Loucy (cell line): ENCODE results near the gene UBR1.

Experiments
- H2AFZ ChIP-seq: fragments of 200-600 bp; sonication (generic); 2 replicates; pipeline ENCODE4 v1.6.0; 2016; ENCODE audit warnings: antibody characterized with exemption, mild to moderate bottlenecking, low read length, moderate library complexity
- H3F3A ChIP-seq: fragments of 200-600 bp; 2 replicates; pipeline ENCODE4 v1.6.0; 2016; ENCODE audit warnings: antibody characterized with exemption, low read depth, mild to moderate bottlenecking
- H3K27me3 ChIP-seq: fragments of 200-600 bp; sonication (generic); 2 replicates; pipeline ENCODE4 v1.6.1; 2014; ENCODE audit warnings: low read length, mild to moderate bottlenecking; ENCODE audit not compliant: insufficient read depth, poor library complexity, severe bottlenecking
- H3K36me3 ChIP-seq: fragments of 200-600 bp; sonication (generic); 2 replicates; pipeline ENCODE4 v1.6.1; 2016; ENCODE audit warnings: low read length; ENCODE audit not compliant: insufficient read depth
- H3K4me1 ChIP-seq: fragments of 200-600 bp; sonication (generic); 2 replicates; pipeline ENCODE4 v1.5.1; 2014; ENCODE audit warnings: low read length, mild to moderate bottlenecking; ENCODE audit not compliant: insufficient read depth, poor library complexity, severe bottlenecking
- H3K4me2 ChIP-seq: fragments of 200-600 bp; sonication (generic); 2 replicates; pipeline ENCODE4 v1.6.0; 2014; ENCODE audit warnings: antibody characterized with exemption, low read length, low read depth, mild to moderate bottlenecking; ENCODE audit not compliant: poor library complexity, severe bottlenecking
- H3K4me3 ChIP-seq: fragments of 200-600 bp; sonication (generic); 2 replicates; pipeline ENCODE4 v1.5.1; 2014; ENCODE audit warnings: low read length, mild to moderate bottlenecking, mixed read lengths; ENCODE audit not compliant: poor library complexity, severe bottlenecking
- H3K79me2 ChIP-seq: fragments of 200-600 bp; sonication (generic); 2 replicates; pipeline ENCODE4 v1.6.1; 2014; ENCODE audit warnings: low read length; ENCODE audit not compliant: insufficient read depth
- H3K9ac ChIP-seq: fragments of 200-600 bp; sonication (generic); 2 replicates; pipeline ENCODE4 v1.6.0; 2014; ENCODE audit warnings: mild to moderate bottlenecking, low read depth, low read length, moderate library complexity; ENCODE audit not compliant: poor library complexity, severe bottlenecking
- H3K9me2 ChIP-seq: fragments of 200-600 bp; sonication (generic); replicated peaks from 2 replicates; pipeline ENCODE4 v1.6.1; 2016; ENCODE audit warnings: low read depth, low read length, mixed read lengths
- H3K9me3 ChIP-seq: fragments of 200-600 bp; sonication (generic); 2 replicates; pipeline ENCODE4 v1.6.1; 2014; ENCODE audit warnings: mild to moderate bottlenecking, antibody characterized with exemption, low read length, low read depth; ENCODE audit not compliant: insufficient read depth
- H4K20me1 ChIP-seq: fragments of 200-600 bp; sonication (generic); 2 replicates; pipeline ENCODE4 v1.6.0; 2014; ENCODE audit warnings: antibody characterized with exemption, low read length, mild to moderate bottlenecking; ENCODE audit not compliant: insufficient read depth, poor library complexity, severe bottlenecking
- EZH2phosphoT487 ChIP-seq: fragments of 200-600 bp; IDR thresholded peaks from 2 replicates; pipeline ENCODE4 v1.6.1; 2018; ENCODE audit warnings: antibody characterized with exemption, mild to moderate bottlenecking, moderate library complexity, borderline replicate concordance
- TF ChIP-seq, protein P1 (sequence below): fragments of 200-600 bp; sonication (generic); conservative IDR thresholded peaks from 2 replicates; pipeline ENCODE4 v1.5.1; 2014; ENCODE audit warnings: mild to moderate bottlenecking, antibody characterized with exemption, low read length

Gene UBR1

DNA sequence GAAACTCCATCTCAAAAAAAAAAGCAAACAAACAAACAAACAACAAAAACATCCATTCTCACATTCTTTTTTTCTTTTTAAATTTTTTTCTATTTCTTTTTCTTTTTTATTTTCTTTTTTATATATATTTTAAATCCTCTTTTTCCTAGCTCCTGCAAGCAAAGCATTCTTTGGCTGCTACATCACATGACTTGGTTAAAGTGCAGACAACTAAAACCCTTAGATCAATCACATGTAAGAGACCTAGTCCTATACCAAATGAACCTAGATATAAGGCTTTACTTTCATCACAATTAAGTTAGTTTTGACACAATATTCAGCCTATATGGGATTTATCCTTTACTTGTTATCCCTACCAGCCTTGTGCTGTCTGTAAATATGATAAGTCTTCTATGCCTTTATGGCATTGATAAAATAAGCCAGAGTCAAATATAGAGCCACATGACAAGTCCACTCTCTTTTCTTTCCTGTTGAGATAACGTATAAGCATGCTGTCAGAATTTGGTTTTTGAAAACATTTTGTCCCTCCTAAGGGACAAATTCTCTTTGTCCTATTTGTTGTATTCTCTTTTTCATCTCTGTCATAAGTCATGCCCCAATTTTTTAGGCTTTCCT, 11.3 kb downstream of the UBR1 start:
- TF ChIP-seq, protein P1, sequence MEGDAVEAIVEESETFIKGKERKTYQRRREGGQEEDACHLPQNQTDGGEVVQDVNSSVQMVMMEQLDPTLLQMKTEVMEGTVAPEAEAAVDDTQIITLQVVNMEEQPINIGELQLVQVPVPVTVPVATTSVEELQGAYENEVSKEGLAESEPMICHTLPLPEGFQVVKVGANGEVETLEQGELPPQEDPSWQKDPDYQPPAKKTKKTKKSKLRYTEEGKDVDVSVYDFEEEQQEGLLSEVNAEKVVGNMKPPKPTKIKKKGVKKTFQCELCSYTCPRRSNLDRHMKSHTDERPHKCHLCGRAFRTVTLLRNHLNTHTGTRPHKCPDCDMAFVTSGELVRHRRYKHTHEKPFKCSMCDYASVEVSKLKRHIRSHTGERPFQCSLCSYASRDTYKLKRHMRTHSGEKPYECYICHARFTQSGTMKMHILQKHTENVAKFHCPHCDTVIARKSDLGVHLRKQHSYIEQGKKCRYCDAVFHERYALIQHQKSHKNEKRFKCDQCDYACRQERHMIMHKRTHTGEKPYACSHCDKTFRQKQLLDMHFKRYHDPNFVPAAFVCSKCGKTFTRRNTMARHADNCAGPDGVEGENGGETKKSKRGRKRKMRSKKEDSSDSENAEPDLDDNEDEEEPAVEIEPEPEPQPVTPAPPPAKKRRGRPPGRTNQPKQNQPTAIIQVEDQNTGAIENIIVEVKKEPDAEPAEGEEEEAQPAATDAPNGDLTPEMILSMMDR, result no peak
- TF ChIP-seq EZH2phosphoT487, result no peak
- Histone ChIP-seq H3K4me3 (no peak overlapping the region), H3F3A (no peaks in the 10 kb centered on the region), H3K9ac (no peak overlapping the region), H3K4me2 (no peak overlapping the region), H3K9me3 (no peaks in the 10 kb centered on the region), H3K36me3 (no peaks in the 10 kb centered on the region; the same call in 1 of the 2 replicates), H4K20me1 (peaks cover 21% of the 10 kb centered on the region), H3K9me2 (no peaks in the 10 kb centered on the region), H3K79me2 (peaks cover 89% of the 10 kb centered on the region), H3K4me1 (peaks cover 13% of the 10 kb centered on the region), H3K27me3 (no peaks in the 10 kb centered on the region), H2AFZ (no peak overlapping the region)

DNA sequence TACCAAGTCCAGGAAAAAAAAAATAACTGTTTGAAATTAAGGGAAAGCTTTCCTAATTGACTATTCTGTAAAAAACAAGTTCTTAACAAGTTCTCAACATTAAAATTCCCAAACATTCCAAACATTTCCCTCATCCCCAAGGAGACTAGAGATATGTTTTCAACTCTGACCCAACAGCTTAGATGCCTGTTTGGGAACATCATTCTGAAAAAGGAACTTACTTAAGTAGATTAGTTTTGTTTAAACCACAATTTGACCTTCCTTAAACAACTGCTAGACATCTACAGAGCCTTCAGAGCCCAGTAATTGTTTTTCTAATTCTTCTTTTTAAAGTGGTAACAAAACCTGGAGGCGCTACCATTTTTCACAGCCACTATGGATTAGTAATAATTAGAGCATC, 12.8 kb downstream of the UBR1 start:
- no peak overlapping the region for H3K9ac ChIP-seq

GRCh38 chr15:43091859-43092258, 14.0 kb downstream of the UBR1 start:
- Histone ChIP-seq H3K79me2 (peaks cover 78% of the 10 kb centered on the region), H3K36me3 (no peaks in the 10 kb centered on the region)
- TF ChIP-seq, protein P1, result no peak

More for the DNA sequence above, 12.8 kb downstream of the UBR1 start:
- Histone ChIP-seq H3F3A (no peaks in the 10 kb centered on the region), H3K4me2 (no peak overlapping the region), H3K9me2 (no peaks in the 10 kb centered on the region), H2AFZ (no peak overlapping the region), H3K36me3 (no peaks in the 10 kb centered on the region; the same call in 1 of the 2 replicates), H3K4me1 (peaks cover 12% of the 10 kb centered on the region), H3K27me3 (no peaks in the 10 kb centered on the region), H3K79me2 (peaks cover 83% of the 10 kb centered on the region), H3K9me3 (no peaks in the 10 kb centered on the region), H4K20me1 (peaks cover 17% of the 10 kb centered on the region), H3K4me3 (no peak overlapping the region)
- TF ChIP-seq EZH2phosphoT487, result no peak
- TF ChIP-seq, protein P1, result no peak

More at GRCh38 chr15:43091859-43092258, 14.0 kb downstream of the UBR1 start:
- Histone ChIP-seq H3K27me3 (no peaks in the 10 kb centered on the region), H4K20me1 (peaks cover 21% of the 10 kb centered on the region), H3F3A (no peaks in the 10 kb centered on the region), H3K4me2 (no peak overlapping the region), H2AFZ (no peak overlapping the region), H3K9ac (no peak overlapping the region), H3K4me3 (no peak overlapping the region), H3K9me2 (no peaks in the 10 kb centered on the region), H3K4me1 (peaks cover 12% of the 10 kb centered on the region), H3K9me3 (no peaks in the 10 kb centered on the region)
